H9 (cell line): ENCODE measurements around the gene PASK. TPM values are rescaled to one million over a fixed set of nuclear protein-coding genes. Genes with fewer than 3 reads are reported as not detected.
A peak's percentile ranks its signal among the peaks of the same experiment; 100 is the strongest.

Experiments used
- DNase-seq: peaks from one replicate; pipeline ENCODE4 v3.0.0-alpha.2; 2017
- H2AFZ ChIP-seq: one replicate; pipeline ENCODE4 v1.6.1; 2013; ENCODE audit warnings: mild to moderate bottlenecking, low read length, control low read depth, moderate library complexity
- H2AK5ac ChIP-seq: 2 replicates; pipeline ENCODE4 v1.6.1; 2013; ENCODE audit warnings: low read length, control low read depth, mixed read lengths; ENCODE audit not compliant: insufficient read length
- H2BK120ac ChIP-seq: one replicate; pipeline ENCODE4 v1.6.1; 2013; ENCODE audit warnings: low read depth, mild to moderate bottlenecking, low read length, control low read depth, inconsistent platforms; ENCODE audit not compliant: poor library complexity, severe bottlenecking
- H2BK12ac ChIP-seq: 2 replicates; pipeline ENCODE4 v1.6.1; 2013; ENCODE audit warnings: low read length, control low read depth, mixed read lengths, low read depth; ENCODE audit not compliant: insufficient read length
- H2BK15ac ChIP-seq: 2 replicates; pipeline ENCODE4 v1.6.1; 2013; ENCODE audit warnings: low read depth, low read length, control low read depth
- H2BK20ac ChIP-seq: one replicate; pipeline ENCODE4 v1.6.1; 2013; ENCODE audit warnings: low read depth, mild to moderate bottlenecking, low read length, control low read depth, inconsistent platforms; ENCODE audit not compliant: poor library complexity, severe bottlenecking
- H2BK5ac ChIP-seq: 2 replicates; pipeline ENCODE4 v1.6.1; 2013; ENCODE audit warnings: low read length, control low read depth, mixed read lengths; ENCODE audit not compliant: insufficient read length
- H3K14ac ChIP-seq: 2 replicates; pipeline ENCODE4 v1.6.1; 2013; ENCODE audit warnings: low read length, control low read depth; ENCODE audit not compliant: insufficient read depth
- H3K18ac ChIP-seq: 2 replicates; pipeline ENCODE4 v1.6.1; 2013; ENCODE audit warnings: low read depth, mild to moderate bottlenecking, mixed read lengths, low read length, control low read depth; ENCODE audit not compliant: insufficient read length
- H3K23ac ChIP-seq: 2 replicates; pipeline ENCODE4 v1.6.1; 2013; ENCODE audit warnings: low read length, control low read depth, mixed read lengths, low read depth; ENCODE audit not compliant: insufficient read length
- H3K23me2 ChIP-seq: 2 replicates; pipeline ENCODE4 v1.6.1; 2013; ENCODE audit warnings: low read depth, mild to moderate bottlenecking, mixed read lengths, low read length, control low read depth; ENCODE audit not compliant: insufficient read length, poor library complexity, severe bottlenecking
- H3K27ac ChIP-seq: 2 replicates; pipeline ENCODE4 v1.5.1; 2013; ENCODE audit warnings: low read length, control low read depth, mixed read lengths, low read depth; ENCODE audit not compliant: insufficient read length
- H3K27me3 ChIP-seq: 2 replicates; pipeline ENCODE4 v1.6.1; 2013; ENCODE audit warnings: low read length, control low read depth, inconsistent platforms; ENCODE audit not compliant: insufficient read depth
- H3K4ac ChIP-seq: 2 replicates; pipeline ENCODE4 v1.6.1; 2013; ENCODE audit warnings: low read depth, mild to moderate bottlenecking, control low read depth, inconsistent platforms, low read length, moderate library complexity
- H3K4me1 ChIP-seq: 2 replicates; pipeline ENCODE4 v1.6.1; 2013; ENCODE audit warnings: low read length, control low read depth, inconsistent platforms; ENCODE audit not compliant: insufficient read depth
- H3K4me2 ChIP-seq: 2 replicates; pipeline ENCODE4 v1.6.1; 2013; ENCODE audit warnings: low read length, control low read depth, mixed read lengths; ENCODE audit not compliant: insufficient read length, insufficient read depth
- H3K56ac ChIP-seq: 2 replicates; pipeline ENCODE4 v1.6.1; 2013; ENCODE audit warnings: low read depth, mild to moderate bottlenecking, mixed read lengths, low read length, control low read depth; ENCODE audit not compliant: insufficient read length
- H3K79me1 ChIP-seq: 2 replicates; pipeline ENCODE4 v1.6.1; 2013; ENCODE audit warnings: low read depth, mild to moderate bottlenecking, moderate library complexity, low read length, control low read depth, inconsistent platforms; ENCODE audit not compliant: insufficient read depth, poor library complexity, severe bottlenecking
- H3K79me2 ChIP-seq: 2 replicates; pipeline ENCODE4 v1.6.1; 2013; ENCODE audit warnings: low read length, control low read depth, inconsistent platforms; ENCODE audit not compliant: insufficient read depth
- H3K9ac ChIP-seq: 2 replicates; pipeline ENCODE4 v1.6.1; 2013; ENCODE audit warnings: low read length, control low read depth, mixed read lengths; ENCODE audit not compliant: insufficient read length; ENCODE audit errors: extremely low read depth
- H3K9me3 ChIP-seq: one replicate; pipeline ENCODE4 v1.6.1; 2013; ENCODE audit warnings: low read depth, low read length, inconsistent platforms; ENCODE audit not compliant: control insufficient read depth
- H3T11ph ChIP-seq: one replicate; pipeline ENCODE4 v1.6.1; 2013; ENCODE audit warnings: mild to moderate bottlenecking, low read length, control low read depth, inconsistent platforms
- H4K20me1 ChIP-seq: one replicate; pipeline ENCODE4 v1.6.1; 2013; ENCODE audit not compliant: control insufficient read depth, insufficient read length, insufficient read depth
- H4K5ac ChIP-seq: 2 replicates; pipeline ENCODE4 v1.6.1; 2013; ENCODE audit warnings: low read depth, mild to moderate bottlenecking, mixed read lengths, low read length, control low read depth; ENCODE audit not compliant: insufficient read length
- H4K8ac ChIP-seq: replicated peaks from 2 replicates; pipeline ENCODE4 v1.6.1; 2013; ENCODE audit warnings: low read length, control low read depth, mixed read lengths, low read depth; ENCODE audit not compliant: insufficient read length
- H4K91ac ChIP-seq: 2 replicates; pipeline ENCODE4 v1.6.1; 2013; ENCODE audit warnings: low read depth, mild to moderate bottlenecking, moderate library complexity, mixed read lengths, low read length, control low read depth; ENCODE audit not compliant: insufficient read length
- H3K27ac Mint-ChIP-seq, 3 experiments: 2 replicates in 2 of 3; 3 replicates in 1 of 3; pipeline ENCODE4 v1.8.0; 2020 to 2021; ENCODE audit warnings: mixed read lengths in 3 of 3, mild to moderate bottlenecking in 1 of 3, moderate library complexity in 1 of 3
- H3K27me3 Mint-ChIP-seq: 2 replicates; pipeline ENCODE4 v1.8.0; 2021; ENCODE audit warnings: low read depth, mild to moderate bottlenecking, moderate library complexity, mixed read lengths
- H3K36me3 Mint-ChIP-seq, 3 experiments: 2 replicates in 2 of 3; 3 replicates in 1 of 3; pipeline ENCODE4 v1.8.0; 2020 to 2021; ENCODE audit warnings: low read depth in 3 of 3, mixed read lengths in 3 of 3; ENCODE audit not compliant: insufficient read depth in 1 of 3
- H3K4me1 Mint-ChIP-seq, 2 experiments: 2 replicates each; pipeline ENCODE4 v1.8.0; 2020; ENCODE audit warnings: mixed read lengths in 2 of 2
- H3K4me3 Mint-ChIP-seq, 2 experiments: 2 replicates in 1 of 2; 3 replicates in 1 of 2; pipeline ENCODE4 v1.8.0; 2020 to 2021; ENCODE audit warnings: mild to moderate bottlenecking in 2 of 2, mixed read lengths in 2 of 2, moderate library complexity in 1 of 2
- H3K9me3 Mint-ChIP-seq, 2 experiments: 2 replicates in 1 of 2; 3 replicates in 1 of 2; pipeline ENCODE4 v1.8.0; 2020; ENCODE audit warnings: mild to moderate bottlenecking in 2 of 2, mixed read lengths in 2 of 2, moderate library complexity in 1 of 2
- CTCF ChIP-seq: fragments of 200-600 bp; sonication (generic); conservative IDR thresholded peaks from 3 replicates; pipeline ENCODE4 v1.8.0; 2021; ENCODE audit warnings: antibody characterized with exemption, mild to moderate bottlenecking
- WGBS: extraction: QIAGEN DNeasy Blood & Tissue Kit; methylation state at CpG from one replicate; pipeline ENCODE4 v1.1.7; 2013; ENCODE audit warnings: missing lambda C conversion rate, low lambda C conversion rate, mixed read lengths; ENCODE audit not compliant: insufficient read length; ENCODE audit errors: extremely low coverage; 5-methylcytosine and 5-hydroxymethylcytosine counted together
- total RNA-seq: library from RNA; stranded (reverse); gene quantifications from 2 replicates; pipeline ENCODE4 v1.2.1, GENCODE V29; 2021

The PASK gene
- total RNA-seq, 1 experiment from 2014 or later: 68.0 TPM

DNA sequence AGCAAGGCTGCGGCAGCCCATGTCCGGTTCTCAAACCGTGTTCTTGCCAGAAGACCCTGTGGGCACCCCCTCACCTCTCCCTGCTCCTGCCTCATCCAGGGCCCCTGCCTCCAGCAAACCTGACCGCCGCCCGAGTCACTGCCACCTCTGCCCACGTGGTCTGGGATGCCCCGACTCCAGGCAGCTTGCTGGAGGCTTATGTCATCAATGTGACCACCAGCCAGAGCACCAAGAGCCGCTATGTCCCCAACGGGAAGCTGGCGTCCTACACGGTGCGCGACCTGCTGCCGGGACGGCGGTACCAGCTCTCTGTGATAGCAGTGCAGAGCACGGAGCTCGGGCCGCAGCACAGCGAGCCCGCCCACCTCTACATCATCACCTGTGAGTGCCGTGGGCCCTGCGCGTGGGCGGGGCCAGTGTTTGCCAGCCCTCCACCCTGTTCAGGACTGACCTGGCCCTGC is 79.4 kb downstream of the PASK start:
- no CpG with 5 or more reads among the region's 26 CpGs for WGBS
- no peak overlapping the region for H3K27ac Mint-ChIP-seq
- no peak overlapping the region for H3K9ac ChIP-seq

More for the DNA sequence above, 79.4 kb downstream of the PASK start:
- Histone ChIP-seq H2BK12ac (no peak overlapping the region), H4K91ac (no peak overlapping the region), H3T11ph (no peak overlapping the region), H3K23ac (no peak overlapping the region), H3K4me2 (no peak overlapping the region), H3K56ac (no peak overlapping the region), H3K23me2 (no peaks in the 10 kb centered on the region), H3K79me1 (no peaks in the 10 kb centered on the region), H3K9me3 (no peaks in the 10 kb centered on the region), H2AK5ac (no peak overlapping the region), H2BK5ac (no peak overlapping the region), H3K18ac (no peak overlapping the region), H3K4me1 (no peaks in the 10 kb centered on the region), H4K8ac (no peak overlapping the region), H2BK20ac (no peak overlapping the region), H3K14ac (no peak overlapping the region), H3K79me2 (no peaks in the 10 kb centered on the region), H2BK15ac (no peak overlapping the region), H3K4ac (no peak overlapping the region), H4K20me1 (no peaks in the 10 kb centered on the region), H2BK120ac (no peak overlapping the region), H3K27ac (no peak overlapping the region), H2AFZ (no peak overlapping the region), H3K27me3 (no peaks in the 10 kb centered on the region), H4K5ac (no peak overlapping the region)
- H3K4me3 Mint-ChIP-seq: no peak overlapping the region
- H3K4me1 Mint-ChIP-seq: peaks cover 2 to 5% of the 10 kb centered on the region in 2 experiments; a peak in 3 of 4 replicates
- DNase-seq: peak; percentile 68
- no peaks in the 10 kb centered on the region for H3K9me3 Mint-ChIP-seq
- no peak for TF ChIP-seq CTCF
- H3K36me3 Mint-ChIP-seq: no peaks in the 10 kb centered on the region
- no peaks in the 10 kb centered on the region; the same call in 1 of the 2 replicates for H3K27me3 Mint-ChIP-seq
